Mesendoderm (in vitro differentiated cells): ENCODE data around the gene FBLL1.

ENCODE experiments used
- DNase-seq: peaks from one replicate; pipeline ENCODE4 v3.0.0; 2013
- H2AK5ac ChIP-seq: 2 replicates; pipeline ENCODE4 v1.6.1; 2013; ENCODE audit warnings: low read length, inconsistent platforms
- H2BK120ac ChIP-seq: 2 replicates; pipeline ENCODE4 v1.6.1; 2013; ENCODE audit warnings: low read depth, mild to moderate bottlenecking, low read length, moderate library complexity, mixed read lengths
- H2BK15ac ChIP-seq: replicated peaks from 2 replicates; pipeline ENCODE4 v1.6.1; 2013; ENCODE audit warnings: low read depth, mild to moderate bottlenecking, moderate library complexity
- H2BK5ac ChIP-seq: 2 replicates; pipeline ENCODE4 v1.6.1; 2013; ENCODE audit warnings: low read length, inconsistent platforms
- H3K18ac ChIP-seq: 2 replicates; pipeline ENCODE4 v1.6.1; 2013; ENCODE audit warnings: mild to moderate bottlenecking, low read length, mixed read lengths
- H3K23ac ChIP-seq: one replicate; pipeline ENCODE4 v1.6.1; 2013; ENCODE audit warnings: low read length
- H3K27ac ChIP-seq: 2 replicates; pipeline ENCODE4 v1.5.1; 2013; ENCODE audit warnings: low read depth, mild to moderate bottlenecking, inconsistent platforms, low read length, moderate library complexity
- H3K27me3 ChIP-seq: 2 replicates; pipeline ENCODE4 v1.6.1; 2013; ENCODE audit warnings: low read length, control low read depth, mild to moderate bottlenecking, inconsistent platforms; ENCODE audit not compliant: insufficient read depth, poor library complexity
- H3K36me3 ChIP-seq: 2 replicates; pipeline ENCODE4 v1.6.1; 2013; ENCODE audit warnings: low read length, inconsistent platforms; ENCODE audit not compliant: control insufficient read depth, insufficient read depth
- H3K4ac ChIP-seq: one replicate; pipeline ENCODE4 v1.6.1; 2013; ENCODE audit warnings: low read depth, mild to moderate bottlenecking, low read length, moderate library complexity
- H3K4me1 ChIP-seq: 2 replicates; pipeline ENCODE4 v1.6.1; 2013; ENCODE audit warnings: low read depth, low read length, inconsistent platforms; ENCODE audit not compliant: control insufficient read depth
- H3K4me2 ChIP-seq: 2 replicates; pipeline ENCODE4 v1.6.1; 2013; ENCODE audit warnings: low read length
- H3K4me3 ChIP-seq: 2 replicates; pipeline ENCODE4 v1.5.1; 2013; ENCODE audit warnings: mild to moderate bottlenecking, low read length
- H3K56ac ChIP-seq: one replicate; pipeline ENCODE4 v1.6.1; 2013; ENCODE audit warnings: low read length
- H3K79me1 ChIP-seq: 2 replicates; pipeline ENCODE4 v1.6.1; 2013; ENCODE audit warnings: low read length, inconsistent platforms
- H3K79me2 ChIP-seq: 2 replicates; pipeline ENCODE4 v1.6.1; 2013; ENCODE audit warnings: mild to moderate bottlenecking, low read length; ENCODE audit not compliant: control insufficient read depth, insufficient read depth
- H3K9ac ChIP-seq: 2 replicates; pipeline ENCODE4 v1.6.1; 2013; ENCODE audit warnings: low read length, inconsistent platforms
- H4K5ac ChIP-seq: one replicate; pipeline ENCODE4 v1.6.1; 2013; ENCODE audit warnings: low read length
- H4K8ac ChIP-seq: one replicate; pipeline ENCODE4 v1.6.1; 2013; ENCODE audit warnings: low read depth, mild to moderate bottlenecking, control low read depth, low read length, moderate library complexity
- WGBS: extraction: QIAGEN DNeasy Blood & Tissue Kit; methylation state at CpG from one replicate; pipeline ENCODE4 v1.1.7; 2013; ENCODE audit warnings: low lambda C conversion rate, missing lambda C conversion rate; ENCODE audit not compliant: insufficient coverage; ENCODE audit errors: extremely low coverage; 5-methylcytosine and 5-hydroxymethylcytosine counted together

FBLL1 gene

DNA sequence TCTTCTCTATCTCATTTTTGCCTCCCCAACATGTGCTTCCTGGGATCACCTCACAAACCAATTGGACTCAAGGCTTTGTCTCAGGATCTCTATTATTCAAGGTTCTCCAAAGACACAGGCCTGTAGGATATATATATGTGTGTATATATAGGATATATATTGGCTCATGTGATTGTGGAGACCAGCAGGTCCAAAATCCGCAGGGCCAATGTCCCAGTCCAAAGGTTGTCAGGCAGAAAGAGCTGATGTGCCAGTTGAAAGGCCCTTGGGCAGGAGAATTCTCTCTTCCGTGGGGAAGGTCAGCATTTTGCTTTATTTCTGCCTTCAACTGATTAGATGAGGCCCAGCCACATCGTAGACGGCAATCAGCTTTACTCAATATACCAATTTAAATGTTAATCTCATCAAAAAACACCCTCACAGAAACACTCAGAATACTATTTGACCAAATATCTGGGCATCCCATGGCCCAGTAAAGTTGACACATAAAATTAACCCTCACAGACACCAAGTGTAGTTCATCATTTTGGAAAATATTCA, 1.3 kb upstream of the FBLL1 start:
- H4K5ac ChIP-seq = no peak overlapping the region
- no peak overlapping the region for H3K4me3 ChIP-seq
- H3K27ac ChIP-seq = no peak overlapping the region
- H3K23ac ChIP-seq = no peak overlapping the region
- DNase-seq = no peak
- no peak overlapping the region for H3K4ac ChIP-seq
- H3K4me2 ChIP-seq = no peak overlapping the region
- no peak overlapping the region for H2BK120ac ChIP-seq
- no peak overlapping the region for H3K56ac ChIP-seq
- no peak overlapping the region for H4K8ac ChIP-seq
- no peak overlapping the region for H2AK5ac ChIP-seq
- WGBS = no CpG with 5 or more reads among the region's 4 CpGs
- no peaks in the 10 kb centered on the region for H3K27me3 ChIP-seq
- peaks cover 3% of the 10 kb centered on the region for H3K4me1 ChIP-seq
- no peaks in the 10 kb centered on the region for H3K79me2 ChIP-seq
- H2BK15ac ChIP-seq = no peak overlapping the region
- no peak overlapping the region for H3K9ac ChIP-seq
- H3K36me3 ChIP-seq = no peaks in the 10 kb centered on the region
- H3K79me1 ChIP-seq = no peaks in the 10 kb centered on the region
- no peak overlapping the region for H2BK5ac ChIP-seq
- H3K18ac ChIP-seq = no peak overlapping the region

DNA sequence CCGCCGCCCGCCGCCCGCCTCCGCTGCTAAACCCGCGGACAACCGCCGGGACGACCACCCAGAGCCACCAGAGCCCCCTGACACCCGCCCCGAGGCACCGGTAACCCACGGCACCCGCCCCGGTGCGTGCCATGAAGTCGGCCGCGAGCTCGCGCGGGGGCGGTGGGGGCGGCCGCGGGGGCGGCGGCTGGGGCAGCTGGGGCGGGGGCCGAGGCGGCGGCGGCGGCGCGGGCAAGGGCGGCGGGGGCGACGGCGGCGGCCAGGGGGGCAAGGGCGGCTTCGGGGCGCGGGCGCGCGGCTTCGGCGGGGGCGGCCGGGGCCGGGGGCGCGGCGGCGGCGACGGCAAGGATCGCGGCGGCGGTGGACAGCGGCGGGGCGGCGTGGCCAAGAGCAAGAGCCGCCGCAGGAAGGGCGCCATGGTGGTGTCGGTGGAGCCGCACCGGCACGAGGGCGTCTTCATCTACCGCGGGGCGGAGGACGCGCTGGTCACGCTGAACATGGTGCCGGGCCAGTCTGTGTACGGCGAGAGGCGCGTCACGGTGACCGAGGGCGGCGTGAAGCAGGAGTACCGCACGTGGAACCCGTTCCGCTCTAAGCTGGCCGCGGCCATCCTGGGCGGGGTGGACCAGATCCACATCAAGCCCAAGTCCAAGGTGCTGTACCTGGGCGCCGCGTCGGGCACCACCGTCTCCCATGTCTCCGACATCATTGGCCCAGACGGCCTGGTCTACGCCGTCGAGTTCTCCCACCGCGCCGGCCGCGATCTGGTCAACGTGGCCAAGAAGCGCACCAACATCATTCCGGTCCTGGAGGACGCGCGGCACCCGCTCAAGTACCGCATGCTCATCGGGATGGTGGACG, 499 bp downstream of the FBLL1 start:
- Histone ChIP-seq H2BK120ac (no peak overlapping the region), H2BK15ac (no peak overlapping the region), H3K27me3 (no peaks in the 10 kb centered on the region), H3K23ac (peak overlapping the region; percentile 98), H3K56ac (peak overlapping the region; percentile 83), H3K4ac (no peak overlapping the region), H2BK5ac (no peak overlapping the region), H2AK5ac (no peak overlapping the region), H3K27ac (no peak overlapping the region), H4K8ac (no peak overlapping the region), H3K79me1 (no peaks in the 10 kb centered on the region), H3K18ac (no peak overlapping the region), H3K9ac (peak overlapping the region; percentile 42), H3K4me2 (peak overlapping the region; percentile 54), H3K79me2 (no peaks in the 10 kb centered on the region), H3K4me1 (peaks cover 3% of the 10 kb centered on the region), H3K36me3 (no peaks in the 10 kb centered on the region), H4K5ac (no peak overlapping the region), H3K4me3 (no peak overlapping the region)
- no CpG with 5 or more reads among the region's 125 CpGs for WGBS
- peak; percentile 19 for DNase-seq

DNA sequence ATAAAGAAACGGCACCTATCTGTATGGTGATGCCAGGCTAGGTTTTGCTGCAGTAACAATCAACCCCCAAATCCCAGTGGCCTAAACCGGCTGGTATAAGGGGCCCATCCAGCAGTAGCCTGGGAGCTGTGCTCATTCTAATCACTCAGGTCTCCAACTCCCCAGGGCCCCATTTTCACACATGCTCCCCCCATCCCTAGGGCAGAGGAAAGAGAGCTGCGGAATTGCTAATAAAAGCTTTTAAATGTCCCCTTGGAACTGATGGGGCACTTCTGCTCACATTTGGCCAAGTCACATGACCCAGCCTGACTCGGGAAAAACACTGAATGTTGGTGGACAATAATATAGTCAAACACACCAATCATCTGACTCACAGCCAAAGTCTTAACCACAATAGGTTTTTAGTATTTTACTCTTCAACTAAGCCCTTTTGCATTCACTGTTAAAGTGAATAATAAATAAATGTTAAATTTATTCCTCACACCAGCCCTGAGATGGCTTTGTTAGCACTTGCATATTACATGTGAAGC, 1.6 kb downstream of the FBLL1 start:
- Histone ChIP-seq H3K4me2 (no peak overlapping the region), H3K18ac (no peak overlapping the region), H3K4ac (no peak overlapping the region), H2BK15ac (no peak overlapping the region), H3K23ac (no peak overlapping the region), H3K9ac (no peak overlapping the region), H2AK5ac (no peak overlapping the region), H4K8ac (no peak overlapping the region), H3K27ac (no peak overlapping the region), H3K4me1 (peaks cover 3% of the 10 kb centered on the region), H3K56ac (no peak overlapping the region), H2BK5ac (no peak overlapping the region), H3K36me3 (no peaks in the 10 kb centered on the region), H3K79me1 (no peaks in the 10 kb centered on the region), H3K4me3 (no peak overlapping the region), H3K27me3 (no peaks in the 10 kb centered on the region), H4K5ac (no peak overlapping the region), H3K79me2 (no peaks in the 10 kb centered on the region), H2BK120ac (no peak overlapping the region)
- no CpG with 5 or more reads among the region's 4 CpGs for WGBS
- no peak for DNase-seq

DNA sequence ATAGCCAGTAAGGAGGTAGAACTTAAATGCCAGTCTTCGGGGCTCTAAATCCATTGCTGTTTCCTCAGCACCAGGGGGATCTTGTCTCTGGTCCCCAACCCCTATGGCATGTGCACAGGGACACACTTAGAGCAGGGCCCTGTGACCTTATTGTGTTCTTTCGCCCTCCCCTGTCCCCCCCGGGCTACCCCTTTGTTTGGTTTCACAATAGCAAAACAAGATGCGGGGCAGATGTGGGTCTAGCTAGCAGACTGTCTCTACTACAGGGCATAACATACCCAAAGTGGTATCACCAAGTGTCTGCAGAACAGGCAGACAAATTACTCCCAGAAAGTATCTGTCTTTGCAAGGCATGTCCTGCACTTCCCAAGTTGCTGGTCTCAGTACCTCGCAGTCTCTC, 2.1 kb downstream of the FBLL1 start:
- no peak overlapping the region for H3K23ac ChIP-seq
- no CpG with 5 or more reads among the region's 5 CpGs for WGBS
- H3K4ac ChIP-seq = no peak overlapping the region
- no peak for DNase-seq
- H2BK15ac ChIP-seq = no peak overlapping the region
- H4K8ac ChIP-seq = no peak overlapping the region
- H3K36me3 ChIP-seq = no peaks in the 10 kb centered on the region
- no peak overlapping the region for H2BK5ac ChIP-seq
- peaks cover 3% of the 10 kb centered on the region for H3K4me1 ChIP-seq
- no peaks in the 10 kb centered on the region for H3K79me2 ChIP-seq
- H3K79me1 ChIP-seq = no peaks in the 10 kb centered on the region
- H2BK120ac ChIP-seq = no peak overlapping the region
- H2AK5ac ChIP-seq = no peak overlapping the region
- no peaks in the 10 kb centered on the region for H3K27me3 ChIP-seq
- no peak overlapping the region for H3K56ac ChIP-seq
- no peak overlapping the region for H3K4me2 ChIP-seq
- H3K27ac ChIP-seq = no peak overlapping the region
- no peak overlapping the region for H3K4me3 ChIP-seq
- H3K9ac ChIP-seq = no peak overlapping the region
- H3K18ac ChIP-seq = no peak overlapping the region
- no peak overlapping the region for H4K5ac ChIP-seq

DNA sequence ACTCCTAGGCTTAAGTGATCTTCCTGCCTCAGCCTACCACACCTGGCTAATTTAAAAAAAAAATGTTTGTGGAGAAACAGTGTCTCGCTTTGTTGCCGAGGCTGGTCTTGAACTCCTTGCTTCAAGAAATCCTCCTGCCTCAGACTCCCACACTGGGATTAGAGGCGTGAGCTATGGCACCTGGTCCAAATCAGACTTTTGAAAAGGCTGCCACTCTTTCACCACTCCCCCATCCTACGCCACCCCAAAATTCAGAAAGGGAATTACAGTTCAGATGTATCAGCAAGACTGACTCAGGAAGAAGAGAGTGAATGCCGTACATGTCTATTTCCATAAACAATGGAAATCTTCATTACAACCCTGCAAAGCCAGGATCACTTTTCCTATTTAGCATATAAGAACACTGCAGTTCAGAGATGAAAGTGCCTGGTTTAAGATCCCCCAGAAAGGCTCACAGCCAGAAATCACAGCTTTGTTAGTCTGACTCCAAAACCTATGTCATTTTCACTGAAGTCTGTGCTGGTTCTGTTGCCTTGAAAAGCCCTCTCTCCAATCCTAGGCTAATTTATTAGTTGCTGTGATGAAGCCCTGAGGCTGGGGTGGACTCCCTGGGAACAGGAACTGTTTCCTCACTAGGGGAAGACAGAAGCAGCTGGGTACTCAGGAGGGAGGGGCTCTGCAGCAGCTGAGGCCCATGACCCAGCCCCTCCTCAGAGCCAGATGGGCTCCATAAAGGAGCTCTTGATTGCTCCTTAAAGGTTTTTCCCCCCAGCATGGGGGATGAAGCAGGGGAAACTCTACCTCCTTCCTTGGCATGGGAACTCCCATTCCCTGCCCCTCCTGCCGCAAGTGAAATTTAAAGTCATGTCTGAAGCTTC, 3.1 kb downstream of the FBLL1 start:
- no peak overlapping the region for H3K56ac ChIP-seq
- H4K8ac ChIP-seq = no peak overlapping the region
- no peak overlapping the region for H3K4ac ChIP-seq

More for the DNA sequence above, 3.1 kb downstream of the FBLL1 start:
- Histone ChIP-seq H3K23ac (no peak overlapping the region), H3K27ac (no peak overlapping the region), H3K4me3 (no peak overlapping the region), H3K27me3 (no peaks in the 10 kb centered on the region), H2AK5ac (no peak overlapping the region), H3K9ac (no peak overlapping the region), H2BK5ac (no peak overlapping the region), H2BK120ac (no peak overlapping the region), H3K18ac (no peak overlapping the region), H3K79me1 (no peaks in the 10 kb centered on the region), H3K4me2 (no peak overlapping the region), H3K36me3 (no peaks in the 10 kb centered on the region), H3K4me1 (peaks cover 3% of the 10 kb centered on the region), H3K79me2 (no peaks in the 10 kb centered on the region), H2BK15ac (no peak overlapping the region), H4K5ac (no peak overlapping the region)
- WGBS = no CpG with 5 or more reads among the region's 6 CpGs
- peak; percentile 27 for DNase-seq
